Forelimb muscle (tissue), 1 donor: ENCODE data around the gene CACNA1C. TPM values are rescaled to one million over a fixed set of nuclear protein-coding genes. Genes with fewer than 3 reads are reported as not detected.

Experiments
- DNase-seq: peaks from one replicate; pipeline ENCODE4 v3.0.0-alpha.2; 2013; ENCODE audit warnings: low read depth
- polyA plus RNA-seq: library from polyadenylated mRNA; unstranded; fragments of 120-200 nt; gene quantifications from one replicate; pipeline ENCODE4 v1.2.1, GENCODE V29; 2013; ENCODE audit not compliant: insufficient read length

The CACNA1C gene
- polyA plus RNA-seq, 1 donor = 3.2 TPM

DNA sequence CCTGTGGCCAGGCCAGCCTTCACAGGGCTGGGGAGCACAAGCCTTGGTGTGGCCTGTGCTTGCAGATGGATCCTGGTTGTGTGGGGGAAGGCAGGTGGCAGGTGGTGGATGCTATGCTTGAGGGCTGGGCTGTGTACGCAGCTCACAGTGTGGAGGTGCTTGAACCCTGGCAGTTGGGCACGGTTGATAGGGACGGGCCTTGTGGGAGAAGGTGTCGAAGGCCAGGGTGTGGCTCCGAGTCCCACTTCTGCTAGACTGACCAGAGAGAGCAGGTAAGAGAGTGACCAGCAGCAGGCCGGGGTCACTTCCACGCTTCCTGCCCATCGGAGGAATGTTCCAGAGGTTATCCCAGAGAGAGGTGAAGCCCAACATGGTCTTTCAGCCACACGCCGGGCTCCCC lies 85.5 kb downstream of the CACNA1C start:
- DNase-seq = no peak

- no peak for DNase-seq
Measured at GRCh38 chr12:2138871-2139308, 86.1 kb downstream of the CACNA1C start.

- no peak for DNase-seq
Measured at GRCh38 chr12:2139651-2140050, 86.9 kb downstream of the CACNA1C start.

DNA sequence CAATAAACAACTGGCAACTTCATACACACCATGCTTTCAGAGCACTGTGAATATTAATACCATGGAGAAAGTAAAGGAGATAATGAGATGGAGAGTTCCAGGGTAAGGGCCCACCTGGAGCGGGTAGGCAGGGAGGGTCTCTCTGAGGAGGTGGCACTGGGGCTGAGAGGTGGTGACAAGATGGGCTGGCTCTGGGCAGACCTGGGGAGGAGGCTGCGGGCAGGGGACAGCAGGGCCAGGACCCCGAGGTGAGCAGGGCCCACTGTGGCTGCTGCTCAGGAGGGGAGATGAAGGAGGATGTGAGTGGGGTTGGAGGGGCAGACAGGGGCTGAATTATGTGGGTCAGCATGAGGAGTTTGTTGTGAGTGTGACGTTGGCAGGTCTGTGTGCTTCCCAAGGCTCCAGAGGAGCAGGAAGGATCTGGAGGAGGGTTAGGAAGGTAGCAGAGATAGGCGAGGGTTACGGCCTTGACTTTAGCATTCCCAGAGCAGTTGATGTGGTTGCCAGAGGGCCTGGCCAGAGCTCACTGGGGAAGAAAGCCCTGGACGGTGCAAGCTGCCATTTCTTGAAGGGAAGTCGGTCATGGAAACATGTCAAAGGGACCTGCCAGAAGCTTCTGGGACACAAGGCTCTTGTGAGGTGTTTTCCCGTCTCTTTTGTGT lies 88.2 kb downstream of the CACNA1C start:
- DNase-seq = no peak

- DNase-seq = no peak
Measured at GRCh38 chr12:2142068-2142467, 89.3 kb downstream of the CACNA1C start.

GRCh38 chr12:2144951-2145350 lies 92.2 kb downstream of the CACNA1C start:
- no peak for DNase-seq

GRCh38 chr12:2145433-2145998 lies 92.7 kb downstream of the CACNA1C start:
- DNase-seq = no peak

- DNase-seq = no peak
Measured at GRCh38 chr12:2147335-2147734, 94.5 kb downstream of the CACNA1C start.

GRCh38 chr12:2149091-2149490 lies 96.3 kb downstream of the CACNA1C start:
- no peak for DNase-seq

- no peak for DNase-seq
Measured at GRCh38 chr12:2150833-2151232, 98.0 kb downstream of the CACNA1C start.

DNA sequence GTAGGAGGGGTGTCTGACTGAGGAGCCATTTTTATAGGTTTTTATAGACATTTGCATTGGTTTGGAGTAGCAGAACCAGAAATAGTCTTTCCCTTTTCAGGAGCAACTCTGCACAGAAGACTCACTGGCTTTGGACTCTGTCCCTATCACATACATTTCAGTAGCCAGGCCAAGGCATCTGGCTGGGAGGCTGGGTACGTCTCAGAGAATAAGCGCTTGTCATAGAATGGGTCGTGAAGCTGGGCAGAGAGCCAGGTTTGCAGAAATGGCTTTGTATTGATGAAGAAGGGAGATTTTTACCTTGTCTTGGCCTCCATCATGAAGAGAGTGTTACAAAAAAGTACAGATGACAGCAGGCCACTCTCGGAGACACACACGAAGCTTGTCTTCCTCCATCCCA lies 98.6 kb downstream of the CACNA1C start:
- DNase-seq = no peak

GRCh38 chr12:2152134-2152533 lies 99.3 kb downstream of the CACNA1C start:
- no peak for DNase-seq

GRCh38 chr12:2154050-2154449 lies 101.3 kb downstream of the CACNA1C start:
- DNase-seq = no peak

GRCh38 chr12:2154521-2154920 lies 101.7 kb downstream of the CACNA1C start:
- DNase-seq = no peak

DNA sequence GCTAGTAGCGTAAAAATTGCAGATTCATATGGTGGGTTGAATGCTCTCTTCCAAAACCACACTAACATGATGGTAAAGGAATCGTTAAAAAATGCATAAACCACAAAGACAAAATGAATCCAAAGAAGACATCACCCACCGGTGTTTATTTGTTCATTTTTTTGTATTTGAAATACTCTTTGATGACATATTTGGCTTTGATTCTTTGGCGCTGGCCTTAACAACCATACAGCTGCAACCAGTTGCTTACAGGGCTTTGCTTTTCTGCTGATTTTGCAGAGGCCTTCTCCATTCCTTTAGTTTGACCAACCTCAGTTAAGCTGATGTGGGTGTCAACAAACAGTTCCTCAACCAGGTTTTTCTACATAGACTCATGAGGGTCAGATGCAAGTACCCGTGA lies 103.5 kb downstream of the CACNA1C start:
- no peak for DNase-seq

GRCh38 chr12:2160043-2160442 lies 107.3 kb downstream of the CACNA1C start:
- DNase-seq = no peak

DNA sequence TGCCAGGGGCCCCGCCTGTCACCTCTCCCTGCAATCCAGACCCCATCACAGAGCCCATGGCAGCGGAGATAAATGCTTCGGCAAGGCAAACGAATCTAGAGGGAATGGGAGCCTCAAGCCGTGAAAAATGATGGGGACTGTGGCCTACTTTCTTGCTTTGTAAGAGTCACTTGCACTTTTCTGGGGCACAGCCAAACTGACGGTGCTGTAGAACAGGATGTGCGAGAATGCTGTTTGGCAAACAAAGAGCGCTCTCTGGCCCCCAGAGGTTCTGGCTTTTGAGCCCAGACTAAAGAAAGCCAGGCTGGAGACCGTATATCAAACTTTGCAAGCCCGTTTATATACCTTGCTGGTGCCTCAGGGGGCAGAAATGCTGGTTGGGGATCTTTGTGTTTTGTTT lies 108.7 kb downstream of the CACNA1C start:
- DNase-seq = peak; percentile 53

DNA sequence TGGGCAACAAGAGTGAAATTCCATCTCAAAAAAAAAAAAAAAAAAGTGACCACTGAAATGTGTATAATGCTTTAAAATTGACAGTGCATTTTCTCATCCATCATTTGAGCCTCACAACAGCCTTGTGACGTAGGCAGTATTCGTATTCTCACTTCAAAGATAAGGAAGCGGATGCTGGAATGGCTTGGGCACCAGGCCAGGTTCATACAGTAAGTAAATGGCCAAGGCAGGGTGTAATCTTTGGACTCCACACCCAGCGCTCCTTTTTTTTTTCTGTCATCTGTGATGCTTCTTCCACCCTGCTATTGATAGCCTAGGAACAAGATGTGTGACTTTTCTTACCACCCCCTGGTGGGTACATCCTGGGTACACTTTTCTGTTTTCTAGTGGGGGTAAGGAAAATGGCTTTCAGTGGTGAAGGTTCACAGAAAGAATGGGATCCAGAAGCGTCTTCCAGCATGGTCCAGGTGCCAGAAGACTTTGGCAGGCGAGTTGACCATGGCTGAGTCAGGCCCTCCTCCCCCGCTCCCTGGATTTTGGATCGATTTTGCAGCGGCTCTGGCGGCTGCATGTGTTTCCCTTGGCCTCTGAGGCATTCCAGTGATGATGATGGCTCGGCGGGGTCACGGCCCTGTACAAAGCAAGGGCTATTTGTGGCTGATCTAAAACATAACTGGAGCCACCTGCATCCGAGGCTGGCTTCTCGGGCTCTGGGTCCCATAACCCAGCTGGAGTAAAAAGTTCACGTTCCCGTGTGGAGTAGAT lies 110.6 kb downstream of the CACNA1C start:
- peak; percentile 84 for DNase-seq

GRCh38 chr12:2165021-2165420 lies 112.2 kb downstream of the CACNA1C start:
- DNase-seq = no peak

- DNase-seq = no peak
Measured at GRCh38 chr12:2165927-2166326, 113.1 kb downstream of the CACNA1C start.

DNA sequence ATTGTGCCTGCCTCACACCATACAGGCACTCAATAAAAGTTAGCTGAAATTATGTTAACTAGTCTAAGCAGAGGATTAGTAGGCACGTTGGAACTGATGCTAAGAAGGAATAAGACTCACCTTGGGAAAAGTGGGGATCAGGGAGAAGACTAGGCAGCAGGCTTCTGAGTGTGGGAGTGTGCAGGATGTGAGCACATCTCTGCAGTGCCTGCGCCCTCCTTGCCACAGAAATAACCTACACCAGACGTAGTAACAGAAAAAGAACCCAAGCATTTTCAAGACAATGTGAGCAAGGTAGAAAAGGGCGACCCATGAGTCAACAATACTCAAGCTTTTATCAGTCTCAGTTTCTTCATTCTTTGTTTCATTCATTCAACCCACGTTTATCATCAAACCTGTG lies 113.9 kb downstream of the CACNA1C start:
- no peak for DNase-seq

GRCh38 chr12:2167231-2167630 lies 114.4 kb downstream of the CACNA1C start:
- DNase-seq = no peak

DNA sequence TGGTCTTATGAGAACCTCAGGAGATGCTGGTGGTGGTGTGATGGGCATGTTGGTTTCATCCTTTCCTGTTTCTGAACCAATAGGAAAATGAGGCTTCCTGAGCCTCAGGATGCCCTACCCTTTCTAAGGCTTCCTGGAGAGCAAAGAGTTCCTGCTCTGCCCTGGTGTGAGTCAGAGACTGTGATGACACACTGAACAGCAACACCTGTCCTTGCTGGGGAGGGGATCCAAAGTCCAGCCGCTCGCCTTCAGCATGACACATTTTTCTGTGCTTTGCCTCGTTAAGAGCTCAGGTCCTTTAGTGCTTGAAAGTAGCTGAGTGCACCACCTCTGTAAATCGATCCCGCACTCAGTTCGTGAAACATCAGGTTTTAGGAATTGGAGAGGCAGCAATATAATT lies 116.0 kb downstream of the CACNA1C start:
- DNase-seq = no peak
